Motor neuron (in vitro differentiated cells): ENCODE measurements around the gene CROCC2. TPM values are rescaled to one million over a fixed set of nuclear protein-coding genes. Genes with fewer than 3 reads are reported as not detected.
A peak's percentile ranks its signal among the peaks of the same experiment; 100 is the strongest.

Source experiments
- ATAC-seq, 8 experiments: fragments of 200-7000 bp; cut with Tn5 transposase; replicated peaks in 6 of 8; 2 replicates each; pipeline ENCODE4 v1.8.0; 2021; ENCODE audit warnings: mild to moderate bottlenecking in 8 of 8, moderate library complexity in 8 of 8
- H3K27ac ChIP-seq, 2 donors: fragments of 250-450 bp; sonication (Bioruptor Pico); 2 replicates each; pipeline ENCODE4 v1.9.0; 2021; ENCODE audit warnings: antibody characterized with exemption in 2 of 2, mild to moderate bottlenecking in 2 of 2, moderate library complexity in 1 of 2
- H3K4me1 ChIP-seq, 2 donors: fragments of 250-450 bp; sonication (Bioruptor Pico); replicated peaks in 1 of 2; 2 replicates each; pipeline ENCODE4 v1.6.1; 2021; ENCODE audit warnings: antibody characterized with exemption in 2 of 2, mild to moderate bottlenecking in 2 of 2, moderate library complexity in 1 of 2
- H3K4me3 ChIP-seq, 5 donors: fragments of 250-450 bp; sonication (Bioruptor Pico); 2 replicates each; pipeline ENCODE4 v1.9.0; 2021; ENCODE audit warnings: antibody characterized with exemption in 5 of 5, mild to moderate bottlenecking in 5 of 5, moderate library complexity in 4 of 5
- WGBS, 10 experiments: fragments of 450-650 bp; shearing (Covaris generic); methylation state at CpG; one replicate each; pipeline ENCODE4 v1.0.0; 2022; 5-methylcytosine and 5-hydroxymethylcytosine counted together
- in situ Hi-C, 9 experiments: fragments of 400-800 bp; cut with MboI; loops; one replicate each; pipeline ENCODE4 v1.15.0; 2021; ENCODE audit warnings: low sequenced_read_pairs in 9 of 9, low pct_unique_long_range_greater_than_20kb in 2 of 9; ENCODE audit not compliant: unreplicated experiment in 9 of 9
- total RNA-seq, 8 experiments: library from RNA; unstranded; fragments of 300-600 nt; gene quantifications; 2 replicates each; pipeline versions ENCODE4 v1.2.3 to v1.2.4, GENCODE V29; 2022

Gene CROCC2
- total RNA-seq, 8 experiments from 2014 or later: 0.29 to 3.4 (median 0.64) TPM; not detected in 2

DNA sequence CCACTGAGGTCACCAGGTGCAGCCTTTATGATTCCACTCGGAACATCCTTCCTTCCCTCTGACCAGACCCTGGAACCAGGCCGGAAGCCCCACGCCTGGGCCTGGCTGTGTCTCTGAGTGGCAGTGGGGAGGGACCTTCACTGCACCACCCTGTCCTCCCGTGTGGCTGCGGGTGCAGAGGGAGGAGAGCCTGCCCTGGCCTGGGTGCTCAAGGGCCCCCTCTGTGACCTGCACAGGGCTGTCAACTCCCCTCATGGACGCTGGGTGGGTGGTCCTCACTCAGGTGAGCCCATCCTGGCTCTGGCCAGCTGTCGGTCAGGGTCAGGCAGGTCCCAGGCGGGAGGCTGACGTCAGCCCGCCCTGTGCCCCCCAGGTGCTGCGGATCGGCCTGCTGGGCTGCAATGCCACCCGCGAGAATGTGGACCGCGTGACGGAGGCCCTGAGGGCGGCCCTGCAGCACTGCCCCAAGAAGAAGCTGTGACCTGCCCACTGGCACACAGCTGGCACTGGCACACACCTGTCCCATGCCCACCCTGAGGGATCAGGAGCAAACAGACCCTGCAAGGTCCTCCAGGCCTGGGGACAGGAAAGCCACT lies 27.7 kb upstream of the CROCC2 start:
- H3K4me1 ChIP-seq: no peaks in the 10 kb centered on the region
- no peak overlapping the region for H3K4me3 ChIP-seq
- WGBS, 10 experiments: 92 to 100% (median 100%) methylated on average over 1 to 9 of the region's 18 CpGs; no CpG with 5 or more reads in 7 of the 10 experiments
- H3K27ac ChIP-seq: no peak overlapping the region
- ATAC-seq: peak in 4 of 8 experiments; percentile 2 to 13 (median 6)
- in situ Hi-C loops: no loop called here

DNA sequence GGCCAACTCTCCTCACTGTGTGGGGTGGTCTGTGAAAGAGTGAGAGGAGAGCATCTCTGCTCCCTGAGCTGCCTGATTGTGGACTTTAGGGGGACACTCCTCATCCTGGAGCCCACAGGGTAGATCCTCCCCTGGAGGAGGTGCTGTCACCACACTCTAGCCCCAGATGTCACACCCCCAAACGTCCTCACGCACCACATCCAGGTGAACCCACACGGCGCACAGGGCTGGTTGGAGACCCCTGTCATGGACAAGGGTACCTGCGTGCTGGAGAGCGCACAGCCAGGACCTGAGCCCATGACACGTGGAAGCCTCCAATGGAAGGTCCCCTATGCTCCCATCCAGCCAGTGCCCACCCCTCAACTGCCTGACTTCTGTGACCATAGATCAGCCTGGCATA lies 27.0 kb upstream of the CROCC2 start:
- in situ Hi-C loops: no loop called here
- Histone ChIP-seq H3K4me3 (no peak overlapping the region), H3K27ac (no peak overlapping the region), H3K4me1 (no peaks in the 10 kb centered on the region)
- 73 to 80% (median 80%) methylated on average over 1 to 3 of the region's 7 CpGs; no CpG with 5 or more reads in 7 of the 10 experiments for WGBS, 10 experiments
- no peak for ATAC-seq

DNA sequence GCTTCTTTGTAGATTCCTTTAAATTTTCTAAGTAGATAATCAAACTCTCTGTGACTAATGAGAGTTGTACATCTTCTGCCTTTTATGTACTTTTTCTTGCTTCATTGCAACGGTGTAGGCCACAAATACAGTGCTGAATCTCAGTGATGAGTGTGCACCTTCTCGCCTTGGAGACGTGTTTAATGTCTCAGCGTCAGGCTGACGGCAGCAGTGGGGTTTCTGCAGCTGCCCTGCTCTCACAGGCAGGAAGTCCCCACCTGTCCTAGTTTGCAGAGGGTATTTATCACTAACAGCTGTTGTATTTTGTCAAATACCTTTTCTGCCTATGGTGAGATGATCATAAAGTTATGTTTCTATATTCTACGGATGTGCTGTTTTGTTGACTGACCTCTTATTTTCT lies 24.2 kb upstream of the CROCC2 start:
- ATAC-seq: peak in 1 of 8 experiments; percentile 70
- 0 to 100% (median 50%) methylated on average over 1 to 6 of the region's 6 CpGs; no CpG with 5 or more reads in 1 of the 10 experiments for WGBS, 10 experiments
- in situ Hi-C loops: no loop called here
- Histone ChIP-seq H3K27ac (no peak overlapping the region), H3K4me1 (no peaks in the 10 kb centered on the region), H3K4me3 (no peak overlapping the region)

GRCh38 chr2:240884221-240884620 lies 21.9 kb upstream of the CROCC2 start:
- in situ Hi-C loops: no loop called here
- H3K4me3 ChIP-seq: no peak overlapping the region
- 60 to 86% (median 72%) methylated on average over 1 to 2 of the region's 2 CpGs; no CpG with 5 or more reads in 6 of the 10 experiments for WGBS, 10 experiments
- H3K27ac ChIP-seq: no peak overlapping the region
- no peaks in the 10 kb centered on the region for H3K4me1 ChIP-seq
- ATAC-seq: no peak

DNA sequence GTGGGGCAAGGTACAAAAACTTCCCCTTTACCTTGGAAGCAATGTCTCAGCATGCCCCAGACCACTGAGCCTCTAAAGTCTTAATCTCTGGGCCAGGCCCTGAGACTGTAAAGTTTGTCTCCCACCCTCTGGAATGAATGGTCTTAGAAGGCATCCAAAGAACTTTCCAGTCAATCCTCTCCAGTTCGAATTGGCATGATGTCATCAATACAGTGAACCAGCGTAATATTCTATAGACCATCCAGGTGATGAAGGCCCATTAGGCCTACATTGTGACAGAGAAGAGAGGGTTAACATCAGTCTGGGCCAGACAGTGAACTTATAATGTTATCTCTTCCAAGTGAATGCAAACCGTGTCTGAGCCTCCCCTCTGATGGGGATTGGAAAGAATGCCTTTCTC lies 21.4 kb upstream of the CROCC2 start:
- Histone ChIP-seq H3K4me3 (no peak overlapping the region), H3K4me1 (no peaks in the 10 kb centered on the region), H3K27ac (no peak overlapping the region)
- WGBS, 10 experiments: 0 to 80% (median 57%) methylated on average over 1 to 3 of the region's 3 CpGs; no CpG with 5 or more reads in 3 of the 10 experiments
- ATAC-seq: no peak
- in situ Hi-C loops: no loop called here

DNA sequence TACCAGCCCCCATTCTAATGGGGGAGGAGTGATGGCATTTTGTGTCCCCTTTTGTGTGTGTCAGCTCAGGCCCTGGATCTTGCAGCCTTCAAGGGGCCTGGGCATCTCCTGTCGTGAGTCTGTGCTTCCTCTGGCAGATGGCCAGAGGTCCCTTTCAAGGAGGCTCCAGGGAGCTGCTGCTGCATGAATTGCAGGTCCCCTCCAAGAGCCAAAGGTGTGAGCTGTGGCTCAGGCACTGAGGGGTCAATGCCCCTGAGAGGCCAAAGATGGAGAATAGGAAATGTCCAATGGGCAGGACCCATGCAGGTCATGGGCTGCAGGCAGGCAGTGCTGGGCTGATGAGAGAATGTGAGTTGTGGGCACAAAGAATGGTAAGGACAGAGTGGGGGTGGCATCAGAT lies 20.6 kb upstream of the CROCC2 start:
- 0 to 33% methylated on average over 1 of the region's 1 CpG; no CpG with 5 or more reads in 8 of the 10 experiments for WGBS, 10 experiments
- no peaks in the 10 kb centered on the region for H3K4me1 ChIP-seq
- H3K27ac ChIP-seq: no peak overlapping the region
- ATAC-seq: no peak
- in situ Hi-C loops: no loop called here
- H3K4me3 ChIP-seq: no peak overlapping the region

GRCh38 chr2:240886023-240886565 lies 20.0 kb upstream of the CROCC2 start:
- no peak for ATAC-seq

DNA sequence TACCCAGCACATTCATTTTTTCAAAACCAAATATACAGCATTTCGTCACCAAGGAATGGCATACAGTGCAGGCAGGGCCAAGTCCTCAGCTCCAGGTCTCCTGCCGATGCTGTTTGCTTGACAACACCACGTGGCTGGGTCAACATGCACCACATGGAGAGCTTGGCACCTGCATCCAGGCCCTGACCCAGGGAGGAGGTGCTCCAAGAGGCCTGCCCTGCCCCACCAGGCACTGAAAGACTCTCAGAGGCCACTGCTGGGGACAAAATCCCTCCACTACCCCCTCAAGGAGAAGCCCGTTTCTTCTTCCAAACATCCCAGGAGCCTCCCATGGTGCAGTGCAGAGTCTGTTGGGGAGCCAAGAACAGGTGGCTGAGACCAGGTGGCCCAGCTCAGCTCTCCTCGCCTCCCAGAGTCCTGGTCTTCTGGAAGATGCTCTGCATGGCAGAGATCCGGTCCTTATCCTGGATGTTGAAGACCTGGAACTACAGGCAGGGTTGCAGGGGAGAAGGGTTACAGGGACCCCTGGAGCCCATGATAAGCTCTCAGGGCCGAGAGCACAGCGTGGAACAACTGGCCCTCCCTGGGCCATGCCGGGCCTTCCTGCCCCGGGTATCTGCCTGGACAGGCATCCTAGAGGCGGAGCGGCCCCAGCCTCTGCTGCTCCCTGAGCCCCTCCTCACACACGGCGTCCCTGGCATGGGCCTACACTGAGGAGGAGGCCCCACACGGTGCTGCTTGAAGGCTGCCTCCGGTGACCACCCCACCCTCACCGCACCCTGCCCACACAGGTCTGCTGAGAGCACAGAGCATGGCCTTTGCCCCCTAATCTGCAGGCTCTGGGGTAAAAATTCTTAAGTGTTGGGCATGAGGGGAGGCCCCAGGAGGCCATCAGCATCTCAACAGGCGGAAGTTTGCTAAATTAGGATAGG lies 19.2 kb upstream of the CROCC2 start:
- Histone ChIP-seq H3K27ac (no peak overlapping the region), H3K4me1 (no peaks in the 10 kb centered on the region), H3K4me3 (no peak overlapping the region)
- ATAC-seq: peak in 1 of 8 experiments; percentile 18
- 7 to 80% (median 58%) methylated on average over 1 to 5 of the region's 18 CpGs; no CpG with 5 or more reads in 4 of the 10 experiments for WGBS, 10 experiments
- in situ Hi-C loops: no loop called here

More at GRCh38 chr2:240886023-240886565, 20.0 kb upstream of the CROCC2 start:
- 40 to 100% (median 73%) methylated on average over 1 to 5 of the region's 5 CpGs; no CpG with 5 or more reads in 4 of the 10 experiments for WGBS, 10 experiments
- H3K27ac ChIP-seq: no peak overlapping the region
- no peak overlapping the region for H3K4me3 ChIP-seq
- in situ Hi-C loops: no loop called here
- H3K4me1 ChIP-seq: no peaks in the 10 kb centered on the region

- no peak overlapping the region for H3K27ac ChIP-seq
- no peak for ATAC-seq
Observed at GRCh38 chr2:240887631-240888030, 18.5 kb upstream of the CROCC2 start.

DNA sequence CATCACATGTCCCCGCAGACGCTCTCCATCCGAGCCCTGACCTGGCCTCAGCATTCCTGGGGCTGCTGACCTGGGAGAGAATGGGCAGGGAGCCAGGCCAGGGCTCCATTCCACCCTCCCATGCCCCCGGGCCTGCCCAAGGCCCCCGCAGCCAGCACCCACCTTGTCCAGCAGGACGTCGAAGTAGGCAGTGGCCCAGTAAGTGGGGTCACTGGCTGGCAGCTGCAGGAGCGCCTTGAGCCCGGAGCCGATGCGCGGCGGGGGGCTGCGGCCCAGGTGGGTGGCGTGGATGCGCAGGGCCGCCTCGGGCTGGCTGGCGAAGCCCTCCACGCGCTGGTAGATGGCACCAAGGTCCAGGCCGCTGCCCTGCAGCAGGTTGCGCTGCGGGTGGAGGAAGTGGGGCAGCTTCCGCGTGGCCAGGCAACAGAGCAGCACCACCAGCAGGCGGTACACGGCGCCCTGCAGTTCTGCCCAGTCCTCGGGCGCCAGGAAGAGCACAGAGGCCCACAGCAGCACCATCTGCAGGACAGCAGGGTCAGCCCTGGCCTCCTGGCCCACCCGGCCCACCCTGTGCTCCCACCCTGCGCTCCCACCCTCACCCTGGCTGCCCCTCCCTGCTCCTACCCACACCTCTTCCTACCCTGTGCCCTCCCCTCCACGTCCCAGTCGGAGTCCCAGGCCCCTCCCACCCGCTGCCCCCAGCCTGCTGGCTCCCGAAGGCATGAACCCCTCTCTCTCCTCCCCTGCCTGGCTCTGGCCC lies 17.8 kb upstream of the CROCC2 start:
- ATAC-seq: peak in 3 of 8 experiments; percentile 21 to 44 (median 44)
- no peak overlapping the region for H3K27ac ChIP-seq
- WGBS, 10 experiments: 100% methylated on average over 1 of the region's 37 CpGs; no CpG with 5 or more reads in 9 of the 10 experiments
- H3K4me1 ChIP-seq: no peaks in the 10 kb centered on the region
- no peak overlapping the region for H3K4me3 ChIP-seq
- in situ Hi-C loops: no loop called here

More at GRCh38 chr2:240887631-240888030, 18.5 kb upstream of the CROCC2 start:
- H3K4me3 ChIP-seq: no peak overlapping the region
- H3K4me1 ChIP-seq: no peaks in the 10 kb centered on the region
- 60 to 75% (median 70%) methylated on average over 1 to 3 of the region's 4 CpGs; no CpG with 5 or more reads in 7 of the 10 experiments for WGBS, 10 experiments
- in situ Hi-C loops: no loop called here

DNA sequence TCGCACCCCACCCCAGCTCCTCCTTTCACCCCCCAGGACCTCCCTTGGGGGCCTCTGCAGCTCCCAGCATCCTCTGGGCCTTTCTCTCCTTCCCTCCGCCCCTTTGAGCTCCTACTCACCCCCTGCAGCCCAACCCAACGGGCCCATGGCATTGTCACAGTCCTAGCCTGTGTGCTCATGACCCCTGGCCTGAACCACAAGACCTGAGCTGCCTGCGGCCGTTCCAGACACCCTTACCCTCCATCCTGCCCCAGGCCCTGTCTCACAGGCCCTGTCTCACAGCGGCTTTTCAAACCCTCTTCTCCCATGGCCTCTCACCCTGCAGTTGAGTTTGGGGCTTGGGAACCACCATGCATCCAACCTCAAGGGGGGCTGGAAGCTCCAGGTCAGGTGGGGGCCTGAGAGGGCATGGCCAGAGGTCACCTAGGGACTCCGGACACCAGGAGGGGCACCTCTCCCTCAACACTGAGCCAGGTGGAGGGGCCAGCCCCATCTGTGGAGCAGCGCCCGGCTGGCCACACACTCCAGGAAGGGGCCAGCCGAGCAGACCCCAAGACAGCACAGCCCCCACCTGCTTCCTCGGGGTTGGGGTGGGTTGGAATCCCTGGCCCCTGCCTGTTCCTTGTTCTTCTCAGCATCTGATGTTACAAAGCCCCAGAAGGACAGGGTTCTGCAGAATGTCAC lies 17.1 kb upstream of the CROCC2 start:
- in situ Hi-C loops: no loop called here
- Histone ChIP-seq H3K4me1 (no peaks in the 10 kb centered on the region), H3K27ac (no peak overlapping the region), H3K4me3 (no peak overlapping the region)
- WGBS, 10 experiments: 62 to 100% (median 80%) methylated on average over 1 to 2 of the region's 11 CpGs; no CpG with 5 or more reads in 7 of the 10 experiments
- ATAC-seq: peak in 3 of 8 experiments; percentile 17 to 61 (median 59)
